HepG2 (cell line): ENCODE results near the gene CLDN16. TPM values are rescaled to one million over a fixed set of nuclear protein-coding genes. Genes with fewer than 3 reads are reported as not detected.

Experiments used
- ATAC-seq: fragments of 200-7000 bp; cut with Tn5 transposase; 3 replicates; pipeline ENCODE4 v1.9.1; 2020; ENCODE audit warnings: mild to moderate bottlenecking, moderate library complexity
- BruUV-seq: library from RNA; stranded (reverse); fragments of 400-500 nt; replicated peaks from 2 replicates; lab custom pipeline; 2021; lab: Mats Ljungman, UMichigan
- CTCF ChIA-PET: fragments of 300-600 bp; formaldehyde crosslinking; extraction: SDS; loops from one replicate; lab custom pipeline; 2021; ENCODE audit warnings: low total read pairs, inconsistent platforms, low intra/inter-chr PET ratio; lab: Yijun Ruan, JAX
- POLR2A ChIA-PET: fragments of 350-600 bp; sonication (Branson Sonifier 250); formaldehyde crosslinking; loops from one replicate; lab custom pipeline; 2020; ENCODE audit warnings: antibody characterized with exemption, inconsistent platforms; lab: Yijun Ruan, JAX
- DNase-seq: peaks from one replicate; pipeline ENCODE4 v3.0.0-alpha.2; 2015; ENCODE audit warnings: low spot score
- FAIRE-seq: peaks from 3 replicates; lab custom pipeline; 2011; peaks lifted over from hg19 to GRCh38; lab: Jason Lieb, UNC
- H2AFZ ChIP-seq: one replicate; pipeline ENCODE4 v1.6.1; 2011; ENCODE audit warnings: low read length, inconsistent platforms
- H3K27ac ChIP-seq: fragments of 300-600 bp; 3 replicates; pipeline ENCODE4 v1.8.0; 2011; ENCODE audit warnings: mixed run types, mild to moderate bottlenecking, mixed read lengths, low read length, inconsistent platforms; ENCODE audit not compliant: insufficient read depth; ENCODE audit errors: extremely low read length
- H3K27me3 ChIP-seq, 2 experiments: fragments of 200-600 bp in 1 of 2; 2 replicates in 1 of 2; 3 replicates in 1 of 2; pipeline versions ENCODE4 v1.6.0 to v1.8.0; 2011; ENCODE audit warnings: low read length in 2 of 2, mild to moderate bottlenecking in 2 of 2, moderate library complexity in 2 of 2, inconsistent platforms in 1 of 2; ENCODE audit not compliant: insufficient read depth in 2 of 2, control insufficient read depth in 1 of 2
- H3K36me3 ChIP-seq, 2 experiments: fragments of 200-600 bp in 1 of 2; replicated peaks in 1 of 2; 2 replicates in 1 of 2; 3 replicates in 1 of 2; pipeline versions ENCODE4 v1.5.1 to v1.8.0; 2011; ENCODE audit warnings: low read length in 2 of 2, inconsistent platforms in 1 of 2; ENCODE audit not compliant: insufficient read depth in 2 of 2, control insufficient read depth in 1 of 2
- H3K4me1 ChIP-seq: 2 replicates; pipeline ENCODE4 v1.5.1; 2012; ENCODE audit warnings: low read length, inconsistent platforms; ENCODE audit not compliant: insufficient read depth
- H3K4me2 ChIP-seq: 2 replicates; pipeline ENCODE4 v1.6.0; 2011; ENCODE audit warnings: low read depth, low read length, inconsistent platforms
- H3K4me3 ChIP-seq, 3 experiments: fragments of 200-600 bp in 1 of 3; sonication (generic), shearing (Covaris generic) in 1 of 3; replicated peaks in 1 of 3; 2 replicates each; pipeline ENCODE4 v1.5.1; 2011 to 2016; ENCODE audit warnings: low read length in 3 of 3, inconsistent platforms in 2 of 3, low read depth in 2 of 3, mild to moderate bottlenecking in 2 of 3, control low read depth in 1 of 3, mixed read lengths in 1 of 3; ENCODE audit not compliant: insufficient read depth in 1 of 3
- H3K79me2 ChIP-seq: one replicate; pipeline ENCODE4 v1.6.1; 2011; ENCODE audit warnings: low read length, inconsistent platforms; ENCODE audit not compliant: insufficient read depth
- H3K9ac ChIP-seq: 2 replicates; pipeline ENCODE4 v1.6.0; 2011; ENCODE audit warnings: mild to moderate bottlenecking, low read depth, low read length, inconsistent platforms; ENCODE audit not compliant: insufficient read depth
- H3K9me3 ChIP-seq: 2 replicates; pipeline ENCODE4 v1.5.1; 2012; ENCODE audit warnings: mild to moderate bottlenecking, low read length
- H4K20me1 ChIP-seq: 2 replicates; pipeline ENCODE4 v1.6.0; 2011; ENCODE audit warnings: inconsistent platforms, mild to moderate bottlenecking, low read length, moderate library complexity; ENCODE audit not compliant: insufficient read depth
- DPF2 ChIP-seq: sonication (generic); formaldehyde crosslinking; IDR thresholded peaks from 2 replicates; pipeline ENCODE4 v1.4.0; 2020; ENCODE audit warnings: mild to moderate bottlenecking, low read depth, missing genetic modification reagents, borderline replicate concordance
- GATAD1 ChIP-seq: IDR thresholded peaks from 2 replicates; pipeline ENCODE4 v1.6.1; 2016; ENCODE audit warnings: missing genetic modification reagents, missing compliant biosample characterization
- HDAC2 ChIP-seq: sonication (generic); formaldehyde crosslinking; IDR thresholded peaks from 2 replicates; pipeline ENCODE4 v1.4.0; 2020; ENCODE audit warnings: missing genetic modification reagents
- ISL2 ChIP-seq: sonication (generic); formaldehyde crosslinking; IDR thresholded peaks from 2 replicates; pipeline ENCODE4 v1.5.0; 2020; ENCODE audit warnings: missing genetic modification reagents
- MATR3 ChIP-seq: sonication (generic); formaldehyde crosslinking; IDR thresholded peaks from 2 replicates; pipeline ENCODE4 v1.4.0; 2020; ENCODE audit warnings: missing genetic modification reagents
- MZF1 ChIP-seq: sonication (generic); formaldehyde crosslinking; IDR thresholded peaks from 2 replicates; pipeline ENCODE4 v1.8.1; 2023; ENCODE audit warnings: mild to moderate bottlenecking, missing genetic modification reagents, borderline replicate concordance
- NPAS2 ChIP-seq: sonication (generic); formaldehyde crosslinking; IDR thresholded peaks from 2 replicates; pipeline ENCODE4 v1.8.0; 2022; ENCODE audit warnings: mild to moderate bottlenecking, missing genetic modification reagents, borderline replicate concordance
- NRL ChIP-seq: sonication (generic); formaldehyde crosslinking; IDR thresholded peaks from 2 replicates; pipeline ENCODE4 v1.5.0; 2020; ENCODE audit warnings: missing genetic modification reagents, mild to moderate bottlenecking, moderate library complexity, borderline replicate concordance
- POGZ ChIP-seq: sonication (generic); formaldehyde crosslinking; IDR thresholded peaks from 2 replicates; pipeline ENCODE4 v1.4.0; 2020; ENCODE audit warnings: mild to moderate bottlenecking, missing genetic modification reagents
- SETDB1 ChIP-seq: sonication (generic); formaldehyde crosslinking; IDR thresholded peaks from 2 replicates; pipeline ENCODE4 v1.5.1; 2020; ENCODE audit warnings: missing genetic modification reagents, mild to moderate bottlenecking, borderline replicate concordance
- SRF ChIP-seq: IDR thresholded peaks from 2 replicates; pipeline ENCODE4 v1.6.1; 2011; ENCODE audit warnings: mild to moderate bottlenecking, low read depth, low read length, moderate library complexity
- XRCC5 ChIP-seq: fragments of 200-400 bp; formaldehyde crosslinking; optimal IDR thresholded peaks from 2 replicates; pipeline ENCODE3; 2017; ENCODE audit warnings: mild to moderate bottlenecking, low read length
- ZBTB3 ChIP-seq: sonication (generic); formaldehyde crosslinking; IDR thresholded peaks from 2 replicates; pipeline ENCODE4 v1.4.0; 2020; ENCODE audit warnings: low read depth, mild to moderate bottlenecking, moderate library complexity, missing genetic modification reagents, borderline replicate concordance
- ZNF121 ChIP-seq: sonication (generic); formaldehyde crosslinking; IDR thresholded peaks from 2 replicates; pipeline ENCODE4 v1.5.0; 2020; ENCODE audit warnings: mild to moderate bottlenecking, missing genetic modification reagents
- ZNF839 ChIP-seq: sonication (generic); formaldehyde crosslinking; IDR thresholded peaks from 2 replicates; pipeline ENCODE4 v1.4.0; 2020; ENCODE audit warnings: missing genetic modification reagents, mild to moderate bottlenecking, borderline replicate concordance
- in situ Hi-C: cut with HindIII; loops from 2 replicates; pipeline ENCODE4 v1.10.0; 2017; ENCODE audit warnings: low pct_unique_long_range_greater_than_20kb; ENCODE audit not compliant: extremely low pct_ligation_motif_present
- intact Hi-C: fragments of 100-400 bp; cut with micrococcal nuclease; formaldehyde crosslinking; loops from one replicate; pipeline ENCODE4 v1.10.0; 2022; ENCODE audit not compliant: unreplicated experiment
- polyA plus RNA-seq, 8 experiments: library from polyadenylated mRNA; depleted of rRNA in 3 of 8; stranded (reverse) in 7 of 8; unstranded in 1 of 8; fragments of >200 nt; fragmentation: Illumina TruSeq in 4 of 8; extraction: Trizol in 4 of 8; gene quantifications; 2 replicates each; pipeline versions ENCODE4 v1.2.1 to v1.2.3, GENCODE V29; 2011 to 2016; ENCODE audit warnings: low read depth in 4 of 8, missing spikeins in 1 of 8, mixed read lengths in 1 of 8; ENCODE audit not compliant: insufficient read depth in 1 of 8
- total RNA-seq, 5 experiments: library from RNA; depleted of rRNA; stranded (reverse); fragments of >200 nt; fragmentation: Illumina TruSeq; extraction: Trizol; gene quantifications; 2 replicates each; pipeline ENCODE4 v1.2.3, GENCODE V29; 2016; ENCODE audit warnings: low read depth in 1 of 5
- TF ChIP-seq, protein P1 (sequence below): sonication (generic); formaldehyde crosslinking; IDR thresholded peaks from 2 replicates; pipeline ENCODE4 v1.4.0; 2020; ENCODE audit warnings: missing genetic modification reagents, borderline replicate concordance
- TF ChIP-seq, protein P2 (sequence below), 2 experiments: fragments of 450-650 bp in 1 of 2; sonication (generic) in 1 of 2; formaldehyde crosslinking; IDR thresholded peaks; 2 replicates each; pipeline versions ENCODE4 v1.5.0 to v1.8.0; 2020 to 2022; ENCODE audit warnings: mild to moderate bottlenecking in 1 of 2, missing genetic modification reagents in 1 of 2

CLDN16 gene
- total and polyA plus RNA-seq, 2 of the 13 experiments (the other 11 are each of a cell fraction or from before 2014, with no cell fraction given) = 0.13 to 0.24 TPM

DNA sequence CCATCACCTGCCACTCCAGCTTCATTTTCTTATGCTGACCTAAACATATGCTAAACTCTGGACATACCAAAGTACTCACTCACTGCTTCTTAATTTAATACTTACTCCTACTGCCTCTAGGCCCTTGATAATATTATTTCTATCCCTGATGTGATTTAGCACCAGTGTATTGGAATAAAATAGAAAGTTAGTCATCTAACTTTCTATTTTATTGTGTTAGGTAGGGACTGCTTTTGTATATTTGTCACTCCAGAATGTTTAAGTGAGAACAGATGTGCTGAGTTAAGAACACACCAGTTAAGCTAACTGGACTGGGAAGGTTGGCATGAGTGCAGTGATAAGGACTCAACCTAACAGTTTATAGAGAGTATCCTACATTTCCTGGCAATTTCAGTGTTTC is 6.5 kb upstream of the CLDN16 start:
- Histone ChIP-seq H3K4me1 (peaks cover 30% of the 10 kb centered on the region), H3K79me2 (no peaks in the 10 kb centered on the region), H3K9me3 (no peaks in the 10 kb centered on the region), H3K27me3 (no peaks in the 10 kb centered on the region), H3K4me2 (no peak overlapping the region), H3K27ac (no peak overlapping the region), H2AFZ (no peak overlapping the region), H3K4me3 (no peak overlapping the region), H4K20me1 (no peaks in the 10 kb centered on the region), H3K36me3 (no peaks in the 10 kb centered on the region), H3K9ac (no peak overlapping the region)
- ChIA-PET POLR2A (no interaction called here), CTCF (no interaction called here)
- ATAC-seq (no peak), FAIRE-seq (no peak), DNase-seq (no peak)
- no peak for TF ChIP-seq NRL (CRISPR knock-in tag)
- TF ChIP-seq, protein P1, sequence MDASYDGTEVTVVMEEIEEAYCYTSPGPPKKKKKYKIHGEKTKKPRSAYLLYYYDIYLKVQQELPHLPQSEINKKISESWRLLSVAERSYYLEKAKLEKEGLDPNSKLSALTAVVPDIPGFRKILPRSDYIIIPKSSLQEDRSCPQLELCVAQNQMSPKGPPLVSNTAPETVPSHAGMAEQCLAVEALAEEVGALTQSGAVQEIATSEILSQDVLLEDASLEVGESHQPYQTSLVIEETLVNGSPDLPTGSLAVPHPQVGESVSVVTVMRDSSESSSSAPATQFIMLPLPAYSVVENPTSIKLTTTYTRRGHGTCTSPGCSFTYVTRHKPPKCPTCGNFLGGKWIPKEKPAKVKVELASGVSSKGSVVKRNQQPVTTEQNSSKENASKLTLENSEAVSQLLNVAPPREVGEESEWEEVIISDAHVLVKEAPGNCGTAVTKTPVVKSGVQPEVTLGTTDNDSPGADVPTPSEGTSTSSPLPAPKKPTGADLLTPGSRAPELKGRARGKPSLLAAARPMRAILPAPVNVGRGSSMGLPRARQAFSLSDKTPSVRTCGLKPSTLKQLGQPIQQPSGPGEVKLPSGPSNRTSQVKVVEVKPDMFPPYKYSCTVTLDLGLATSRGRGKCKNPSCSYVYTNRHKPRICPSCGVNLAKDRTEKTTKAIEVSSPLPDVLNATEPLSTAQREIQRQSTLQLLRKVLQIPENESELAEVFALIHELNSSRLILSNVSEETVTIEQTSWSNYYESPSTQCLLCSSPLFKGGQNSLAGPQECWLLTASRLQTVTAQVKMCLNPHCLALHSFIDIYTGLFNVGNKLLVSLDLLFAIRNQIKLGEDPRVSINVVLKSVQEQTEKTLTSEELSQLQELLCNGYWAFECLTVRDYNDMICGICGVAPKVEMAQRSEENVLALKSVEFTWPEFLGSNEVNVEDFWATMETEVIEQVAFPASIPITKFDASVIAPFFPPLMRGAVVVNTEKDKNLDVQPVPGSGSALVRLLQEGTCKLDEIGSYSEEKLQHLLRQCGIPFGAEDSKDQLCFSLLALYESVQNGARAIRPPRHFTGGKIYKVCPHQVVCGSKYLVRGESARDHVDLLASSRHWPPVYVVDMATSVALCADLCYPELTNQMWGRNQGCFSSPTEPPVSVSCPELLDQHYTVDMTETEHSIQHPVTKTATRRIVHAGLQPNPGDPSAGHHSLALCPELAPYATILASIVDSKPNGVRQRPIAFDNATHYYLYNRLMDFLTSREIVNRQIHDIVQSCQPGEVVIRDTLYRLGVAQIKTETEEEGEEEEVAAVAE = no peak
- TF ChIP-seq SRF = no peak
- no peak for TF ChIP-seq SETDB1
- no peak for TF ChIP-seq HDAC2 (CRISPR knock-in tag)
- no peak for TF ChIP-seq GATAD1 (CRISPR knock-in tag)
- TF ChIP-seq, protein P2, sequence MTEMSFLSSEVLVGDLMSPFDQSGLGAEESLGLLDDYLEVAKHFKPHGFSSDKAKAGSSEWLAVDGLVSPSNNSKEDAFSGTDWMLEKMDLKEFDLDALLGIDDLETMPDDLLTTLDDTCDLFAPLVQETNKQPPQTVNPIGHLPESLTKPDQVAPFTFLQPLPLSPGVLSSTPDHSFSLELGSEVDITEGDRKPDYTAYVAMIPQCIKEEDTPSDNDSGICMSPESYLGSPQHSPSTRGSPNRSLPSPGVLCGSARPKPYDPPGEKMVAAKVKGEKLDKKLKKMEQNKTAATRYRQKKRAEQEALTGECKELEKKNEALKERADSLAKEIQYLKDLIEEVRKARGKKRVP (CRISPR knock-in tag; IDR thresholded peaks at IDR 0.05) = no peak
- TF ChIP-seq MZF1 (CRISPR knock-in tag) = no peak
- TF ChIP-seq ZNF121 (CRISPR knock-in tag) = no peak
- TF ChIP-seq NPAS2 (CRISPR knock-in tag) = no peak
- TF ChIP-seq DPF2 = no peak
- TF ChIP-seq POGZ (CRISPR knock-in tag) = no peak
- TF ChIP-seq XRCC5 = no peak
- TF ChIP-seq MATR3 (CRISPR knock-in tag) = no peak
- TF ChIP-seq ISL2 = no peak
- no peak for TF ChIP-seq ZNF839 (CRISPR knock-in tag)
- no peak for TF ChIP-seq ZBTB3 (CRISPR knock-in tag)
- no TSS peak for BruUV-seq
- in situ Hi-C loops = loop anchor here (10.0 kb wide), 2 partner anchors 57 to 157 kb away; partner anchors contain the start of gene CLDN1
- intact Hi-C loops = loop anchor here (10.0 kb wide), 2 partner anchors 257 to 673 kb away; partner anchors contain the start of gene P3H2
